PC-9 (cell line): ENCODE data around the gene SPON2. TPM values are rescaled to one million over a fixed set of nuclear protein-coding genes. Genes with fewer than 3 reads are reported as not detected.

Experiments used
- BruUV-seq: library from RNA; stranded (reverse); fragments of 400-500 nt; replicated peaks from 2 replicates; lab custom pipeline; 2021; lab: Mats Ljungman, UMichigan
- CTCF ChIA-PET: fragments of 300-600 bp; sonication (Branson Sonifier 250); formaldehyde crosslinking; loops from one replicate; lab custom pipeline; 2022; ENCODE audit warnings: antibody characterized with exemption; lab: Charles Lee
- POLR2A ChIA-PET: fragments of 300-600 bp; sonication (Branson Sonifier 250); formaldehyde crosslinking; loops from one replicate; lab custom pipeline; 2022; ENCODE audit warnings: antibody characterized with exemption; ENCODE audit not compliant: unreplicated experiment; lab: Charles Lee
- DNase-seq, 2 experiments: peaks; one replicate each; pipeline versions ENCODE4 v3.0.0 to v3.0.0-alpha.2; 2015 to 2022; ENCODE audit warnings: mixed read lengths in 1 of 2
- H2AFZ ChIP-seq: fragments of 200-600 bp; sonication (generic); 2 replicates; pipeline ENCODE4 v1.8.1; 2017; ENCODE audit warnings: antibody characterized with exemption
- H3F3A ChIP-seq: fragments of 200-600 bp; sonication (generic); 2 replicates; pipeline ENCODE4 v1.8.1; 2017; ENCODE audit warnings: antibody characterized with exemption, mild to moderate bottlenecking, low read depth; ENCODE audit not compliant: insufficient read depth
- H3K27ac ChIP-seq: fragments of 200-600 bp; sonication (generic); 2 replicates; pipeline ENCODE4 v1.6.1; 2016; ENCODE audit warnings: mixed run types
- H3K27me3 ChIP-seq: fragments of 200-600 bp; sonication (generic); 2 replicates; pipeline ENCODE4 v1.6.1; 2016; ENCODE audit warnings: low read depth, mixed run types; ENCODE audit not compliant: insufficient read depth
- H3K36me3 ChIP-seq: fragments of 200-600 bp; sonication (generic); 2 replicates; pipeline ENCODE4 v1.6.1; 2016; ENCODE audit warnings: low read depth, mixed run types
- H3K4me1 ChIP-seq: fragments of 200-600 bp; sonication (generic); replicated peaks from 2 replicates; pipeline ENCODE4 v1.6.1; 2016; ENCODE audit warnings: mixed run types; ENCODE audit not compliant: insufficient read depth
- H3K4me2 ChIP-seq: fragments of 200-600 bp; sonication (generic); 2 replicates; pipeline ENCODE4 v1.6.1; 2017; ENCODE audit warnings: mixed run types
- H3K4me3 ChIP-seq: fragments of 200-600 bp; sonication (generic); 2 replicates; pipeline ENCODE4 v1.6.1; 2016; ENCODE audit warnings: mixed run types
- H3K79me2 ChIP-seq: fragments of 200-600 bp; sonication (generic); 2 replicates; pipeline ENCODE4 v1.6.1; 2017; ENCODE audit warnings: low read depth, mixed run types
- H3K9me2 ChIP-seq: fragments of 200-600 bp; sonication (generic); 2 replicates; pipeline ENCODE4 v1.8.1; 2017; ENCODE audit warnings: mild to moderate bottlenecking; ENCODE audit not compliant: insufficient read depth
- H3K9me3 ChIP-seq: fragments of 200-600 bp; sonication (generic); 2 replicates; pipeline ENCODE4 v1.8.1; 2016; ENCODE audit warnings: low read depth; ENCODE audit not compliant: insufficient read depth
- H4K20me1 ChIP-seq: fragments of 200-600 bp; sonication (generic); 2 replicates; pipeline ENCODE4 v1.8.1; 2017; ENCODE audit not compliant: insufficient read depth
- EZH2 ChIP-seq: fragments of 200-600 bp; sonication (generic); IDR thresholded peaks from 2 replicates; pipeline ENCODE4 v1.8.0; 2017; ENCODE audit warnings: antibody characterized with exemption, low read depth
- intact Hi-C: fragments of 100-400 bp; cut with micrococcal nuclease; formaldehyde crosslinking; loops from one replicate; pipeline ENCODE4 v1.10.0; 2022; ENCODE audit not compliant: unreplicated experiment
- total RNA-seq: library from RNA; stranded (reverse); gene quantifications from 2 replicates; pipeline ENCODE4 v1.2.3, GENCODE V29; 2021
- TF ChIP-seq, protein P1 (sequence below): fragments of 200-600 bp; sonication (generic); conservative IDR thresholded peaks from 2 replicates; pipeline ENCODE4 v1.6.1; 2017; ENCODE audit warnings: mixed run types, antibody characterized with exemption, mild to moderate bottlenecking, moderate library complexity

SPON2 gene
- total RNA-seq, 1 experiment from 2014 or later = 2.0 TPM

DNA sequence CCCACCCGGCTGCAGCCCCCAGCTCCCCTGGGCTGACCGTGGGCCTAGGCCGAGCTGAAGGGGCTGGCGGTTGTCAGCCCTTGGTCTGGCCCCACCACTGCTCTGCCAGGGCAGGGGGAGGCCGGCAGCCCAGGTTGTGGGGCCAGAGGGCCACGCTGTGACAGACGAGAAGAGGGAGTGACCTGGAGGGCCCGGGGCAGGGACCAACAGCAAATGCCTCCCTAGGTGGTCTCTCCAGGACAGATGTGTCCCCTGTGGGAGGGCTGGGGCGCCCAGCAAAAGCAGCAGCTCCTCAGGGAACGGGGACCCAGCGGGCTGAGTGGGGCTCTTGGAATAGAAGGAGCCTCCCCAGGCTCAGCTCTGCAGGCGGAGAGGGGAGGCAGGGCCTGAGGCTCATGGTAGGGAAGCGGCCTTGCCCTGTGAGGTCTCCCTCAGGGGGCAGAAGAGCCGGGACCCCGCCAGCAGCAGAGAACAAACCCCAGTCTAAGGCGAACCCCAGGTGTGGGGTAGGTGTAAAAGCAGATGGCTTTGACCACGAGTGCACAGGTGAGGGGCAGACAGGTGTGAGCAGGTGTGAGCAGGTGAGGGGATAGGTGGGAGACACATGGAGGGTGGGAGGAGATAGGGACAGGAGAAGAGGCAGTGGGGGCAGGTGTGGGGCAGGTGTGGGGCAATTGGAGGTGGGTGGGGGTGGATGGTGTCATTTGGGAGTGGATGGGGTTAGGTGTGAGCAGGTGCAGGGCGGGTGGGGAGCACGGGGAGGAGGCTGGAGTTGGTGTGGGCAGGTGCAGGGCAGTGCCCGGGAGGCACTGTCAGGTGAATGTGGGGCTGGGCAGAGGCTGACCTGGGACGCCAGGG is 34.1 kb upstream of the SPON2 start:
- H3K27me3 ChIP-seq = no peaks in the 10 kb centered on the region
- H3K4me3 ChIP-seq = no peak overlapping the region
- TF ChIP-seq, protein P1, sequence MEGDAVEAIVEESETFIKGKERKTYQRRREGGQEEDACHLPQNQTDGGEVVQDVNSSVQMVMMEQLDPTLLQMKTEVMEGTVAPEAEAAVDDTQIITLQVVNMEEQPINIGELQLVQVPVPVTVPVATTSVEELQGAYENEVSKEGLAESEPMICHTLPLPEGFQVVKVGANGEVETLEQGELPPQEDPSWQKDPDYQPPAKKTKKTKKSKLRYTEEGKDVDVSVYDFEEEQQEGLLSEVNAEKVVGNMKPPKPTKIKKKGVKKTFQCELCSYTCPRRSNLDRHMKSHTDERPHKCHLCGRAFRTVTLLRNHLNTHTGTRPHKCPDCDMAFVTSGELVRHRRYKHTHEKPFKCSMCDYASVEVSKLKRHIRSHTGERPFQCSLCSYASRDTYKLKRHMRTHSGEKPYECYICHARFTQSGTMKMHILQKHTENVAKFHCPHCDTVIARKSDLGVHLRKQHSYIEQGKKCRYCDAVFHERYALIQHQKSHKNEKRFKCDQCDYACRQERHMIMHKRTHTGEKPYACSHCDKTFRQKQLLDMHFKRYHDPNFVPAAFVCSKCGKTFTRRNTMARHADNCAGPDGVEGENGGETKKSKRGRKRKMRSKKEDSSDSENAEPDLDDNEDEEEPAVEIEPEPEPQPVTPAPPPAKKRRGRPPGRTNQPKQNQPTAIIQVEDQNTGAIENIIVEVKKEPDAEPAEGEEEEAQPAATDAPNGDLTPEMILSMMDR = no peak
- TF ChIP-seq EZH2 = no peak
- intact Hi-C loops = no loop called here
- ChIA-PET CTCF (no interaction called here), POLR2A (no interaction called here)
- BruUV-seq = no TSS peak
- no peaks in the 10 kb centered on the region; the same call in 1 of the 2 replicates for H3K36me3 ChIP-seq
- no peaks in the 10 kb centered on the region for H3F3A ChIP-seq
- H3K79me2 ChIP-seq = no peaks in the 10 kb centered on the region
- H2AFZ ChIP-seq = no peak overlapping the region
- no peaks in the 10 kb centered on the region for H3K4me1 ChIP-seq
- no peak overlapping the region for H3K4me2 ChIP-seq
- H3K27ac ChIP-seq = no peak overlapping the region
- no peak for DNase-seq
- H4K20me1 ChIP-seq = no peaks in the 10 kb centered on the region; the same call in 1 of the 2 replicates
- no peaks in the 10 kb centered on the region for H3K9me3 ChIP-seq
- H3K9me2 ChIP-seq = no peaks in the 10 kb centered on the region

DNA sequence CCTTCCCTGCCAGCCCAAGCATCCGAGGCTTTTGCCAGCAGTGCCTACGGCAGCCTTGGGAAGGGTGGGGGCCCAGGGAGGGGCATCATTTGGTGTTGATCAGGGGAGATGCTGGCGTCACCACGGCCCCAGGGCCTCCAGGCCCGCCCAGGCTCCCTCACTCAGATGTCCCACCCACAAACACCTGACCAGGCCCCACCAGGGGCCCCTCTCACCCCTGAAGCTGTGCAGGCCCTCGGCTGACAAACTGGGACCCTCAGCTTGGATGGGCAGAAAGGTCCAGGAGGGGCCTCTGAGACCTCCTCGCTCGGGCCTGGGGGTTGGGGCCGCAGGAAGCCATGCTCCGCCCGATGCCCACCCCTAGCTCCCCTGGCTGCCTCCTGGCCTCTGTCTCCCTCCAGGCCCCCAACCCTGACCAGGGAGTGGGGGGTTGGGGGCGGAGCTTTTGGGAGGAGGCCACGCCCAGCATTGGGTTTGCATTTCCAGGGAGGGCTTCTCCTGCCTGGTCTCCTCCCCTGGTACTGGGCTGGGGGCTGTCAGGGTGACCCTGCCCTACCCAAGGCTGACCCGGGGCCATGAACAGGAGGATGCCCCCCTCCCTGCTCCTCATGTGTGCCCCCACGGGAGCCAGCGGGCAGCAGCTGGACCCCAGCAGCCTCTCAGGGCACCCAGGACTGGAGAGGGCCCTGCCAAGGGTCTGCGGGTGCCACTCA is 33.4 kb upstream of the SPON2 start:
- Histone ChIP-seq H3K9me2 (no peaks in the 10 kb centered on the region), H3K4me3 (no peak overlapping the region), H3K9me3 (no peaks in the 10 kb centered on the region), H3K4me2 (no peak overlapping the region), H2AFZ (no peak overlapping the region), H3K27me3 (no peaks in the 10 kb centered on the region), H3K36me3 (no peaks in the 10 kb centered on the region), H4K20me1 (no peaks in the 10 kb centered on the region; the same call in 1 of the 2 replicates), H3K27ac (no peak overlapping the region), H3K79me2 (no peaks in the 10 kb centered on the region), H3K4me1 (no peaks in the 10 kb centered on the region), H3F3A (no peaks in the 10 kb centered on the region)
- BruUV-seq = no TSS peak
- ChIA-PET CTCF (no interaction called here), POLR2A (interaction anchor here (0.5 to 0.6 kb wide), 2 partner anchors 25 to 511 kb away, joined by 3 to 4 read pairs; no protein-coding TSS in a partner anchor)
- intact Hi-C loops = no loop called here
- DNase-seq = no peak
- no peak for TF ChIP-seq EZH2
- TF ChIP-seq, protein P1 = no peak

DNA sequence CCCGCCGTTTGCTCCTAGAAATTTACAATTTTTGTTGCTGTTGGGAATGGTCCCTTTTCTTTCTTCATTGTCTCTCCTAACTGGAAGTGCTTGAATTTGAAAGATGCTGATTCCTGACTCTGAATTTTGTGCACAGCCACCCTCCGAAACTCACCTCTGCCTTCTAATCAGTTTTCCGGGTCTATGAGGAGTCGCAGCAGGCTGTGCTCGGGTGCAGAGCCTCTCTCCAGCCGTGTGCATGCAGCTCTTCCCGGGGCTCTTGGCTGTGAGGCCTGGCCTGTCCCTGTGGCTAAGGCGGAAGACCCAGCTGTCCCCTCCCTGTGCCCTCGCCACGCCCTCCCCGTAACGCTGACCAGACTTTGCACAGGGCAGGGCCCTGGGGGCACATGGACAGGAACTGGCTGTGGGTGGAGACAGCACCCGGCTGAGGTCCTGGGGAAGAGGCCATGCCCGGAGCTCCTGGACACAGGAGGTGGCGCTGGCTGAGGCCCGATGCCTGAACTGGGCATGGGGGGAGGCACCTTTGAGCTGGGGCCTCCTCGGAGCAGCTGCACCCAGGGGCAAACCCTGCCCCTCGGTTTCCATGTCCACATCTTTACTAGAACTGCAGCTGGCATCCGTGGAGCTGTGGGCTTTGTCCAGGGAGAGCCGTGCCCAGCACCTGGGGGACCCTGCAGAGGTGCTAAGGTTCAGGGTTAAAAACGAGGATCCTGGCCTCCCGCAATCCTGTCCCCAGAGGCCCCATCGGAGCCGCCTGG is 32.6 kb upstream of the SPON2 start:
- Histone ChIP-seq H3K9me3 (no peaks in the 10 kb centered on the region), H3K27ac (no peak overlapping the region), H3K9me2 (no peaks in the 10 kb centered on the region), H3K27me3 (0 out of 2 replicates have a peak, but pooled peaks cover under 1% of the 10 kb centered on the region), H3F3A (no peaks in the 10 kb centered on the region), H3K79me2 (no peaks in the 10 kb centered on the region), H4K20me1 (no peaks in the 10 kb centered on the region), H2AFZ (no peak overlapping the region), H3K36me3 (no peaks in the 10 kb centered on the region), H3K4me3 (no peak overlapping the region), H3K4me1 (no peaks in the 10 kb centered on the region), H3K4me2 (no peak overlapping the region)
- peak in 1 of 2 experiments; percentile 62 for DNase-seq
- intact Hi-C loops = no loop called here
- BruUV-seq = no TSS peak
- ChIA-PET CTCF (no interaction called here), POLR2A (interaction anchor here (0.5 to 0.6 kb wide), 3 partner anchors 26 to 510 kb away, joined by 3 to 5 read pairs (median 4); no protein-coding TSS in a partner anchor)
- TF ChIP-seq, protein P1 = no peak
- no peak for TF ChIP-seq EZH2
